Measurements from ENCODE around the gene IQCM.

The IQCM gene

GRCh38 chr4:149768477-149768876, 47.2 kb downstream of the IQCM start:
- no peak for DNase-seq

GRCh38 chr4:149766135-149766534, 49.5 kb downstream of the IQCM start:
- no peak for DNase-seq

DNA sequence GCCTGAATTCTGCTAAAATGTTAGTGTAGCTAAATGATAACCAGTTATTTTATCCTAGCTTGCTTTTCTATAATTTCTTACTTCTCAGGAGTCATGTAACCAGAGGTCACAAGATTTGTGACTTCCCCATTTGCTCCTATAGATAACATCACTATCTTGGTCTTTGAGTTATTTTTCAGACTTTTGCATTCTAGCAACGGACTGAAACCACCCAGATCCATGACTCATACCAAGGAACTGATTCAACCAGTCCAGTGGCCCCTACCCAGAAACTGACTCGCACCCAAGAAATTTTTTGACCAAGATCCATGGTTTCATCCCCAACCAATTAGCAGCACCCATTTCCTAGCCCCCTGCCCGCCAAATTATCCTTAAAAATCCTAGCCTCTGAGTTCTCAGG, 50.0 kb downstream of the IQCM start:
- DNase-seq = no peak

DNA sequence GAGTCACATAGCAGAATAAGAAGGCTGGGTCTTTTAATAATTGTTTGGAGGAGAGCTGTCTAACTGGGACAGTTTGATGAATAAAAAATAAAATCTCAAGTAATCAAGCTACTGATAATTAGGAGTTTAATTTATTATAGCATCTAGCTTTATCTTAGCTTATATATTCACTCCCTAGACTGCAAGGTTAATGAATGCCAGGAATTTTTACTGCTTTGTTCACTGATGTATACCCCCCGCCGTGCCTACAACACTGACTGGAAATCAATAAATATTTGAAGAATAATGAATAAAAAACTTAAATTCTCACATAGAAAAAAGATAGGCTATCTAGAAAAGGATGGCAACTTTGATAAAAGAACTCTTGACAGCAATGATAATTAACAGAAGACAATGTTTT, 59.7 kb downstream of the IQCM start:
- no peak for DNase-seq

- DNase-seq = no peak
These were observed 61.1 kb downstream of the IQCM start for GRCh38 chr4:149754526-149754925.

- no peak for DNase-seq
These were observed 62.9 kb downstream of the IQCM start for GRCh38 chr4:149752729-149753128.

DNA sequence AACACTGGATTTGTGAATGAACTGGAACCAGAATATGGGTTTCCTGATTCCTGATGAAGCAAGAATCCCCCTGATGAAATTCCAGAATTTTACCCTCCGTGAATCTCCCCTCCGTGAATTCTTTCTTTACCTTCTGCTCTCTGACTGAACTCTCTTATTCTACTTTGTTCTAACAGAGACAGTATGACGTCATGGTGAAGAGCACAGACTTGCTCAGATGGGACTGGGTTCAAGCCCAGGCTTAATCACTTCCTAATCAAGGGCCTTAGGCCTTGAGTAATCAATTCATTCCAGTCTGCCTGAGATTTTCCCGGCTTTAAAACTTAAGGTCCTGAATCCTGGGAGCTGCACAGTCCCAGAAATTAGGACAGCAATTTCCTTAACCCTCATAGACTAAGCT, 64.5 kb downstream of the IQCM start:
- no peak for DNase-seq

- no peak for DNase-seq
These were observed 65.9 kb downstream of the IQCM start for GRCh38 chr4:149749784-149750183.

DNA sequence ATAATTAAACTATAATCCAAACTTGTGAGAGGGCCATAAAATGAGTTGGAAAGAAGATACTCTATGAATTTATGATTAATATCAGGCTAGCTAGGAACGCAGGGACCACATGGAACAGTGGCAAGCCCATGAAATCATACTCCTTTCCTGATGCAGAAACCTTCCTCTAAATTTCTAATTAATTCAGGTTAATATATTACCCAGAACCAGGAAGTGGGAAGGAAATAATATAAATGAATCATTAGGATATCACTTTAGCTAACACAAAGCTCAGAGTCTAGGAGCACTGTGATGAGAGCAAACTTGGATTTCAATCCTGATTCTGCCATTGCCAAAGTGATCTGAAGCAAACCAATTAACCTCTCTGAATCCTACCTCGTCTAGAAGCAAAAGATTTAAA, 68.0 kb downstream of the IQCM start:
- DNase-seq = no peak

- DNase-seq = no peak
These were observed 69.4 kb downstream of the IQCM start for GRCh38 chr4:149746276-149746675.

DNA sequence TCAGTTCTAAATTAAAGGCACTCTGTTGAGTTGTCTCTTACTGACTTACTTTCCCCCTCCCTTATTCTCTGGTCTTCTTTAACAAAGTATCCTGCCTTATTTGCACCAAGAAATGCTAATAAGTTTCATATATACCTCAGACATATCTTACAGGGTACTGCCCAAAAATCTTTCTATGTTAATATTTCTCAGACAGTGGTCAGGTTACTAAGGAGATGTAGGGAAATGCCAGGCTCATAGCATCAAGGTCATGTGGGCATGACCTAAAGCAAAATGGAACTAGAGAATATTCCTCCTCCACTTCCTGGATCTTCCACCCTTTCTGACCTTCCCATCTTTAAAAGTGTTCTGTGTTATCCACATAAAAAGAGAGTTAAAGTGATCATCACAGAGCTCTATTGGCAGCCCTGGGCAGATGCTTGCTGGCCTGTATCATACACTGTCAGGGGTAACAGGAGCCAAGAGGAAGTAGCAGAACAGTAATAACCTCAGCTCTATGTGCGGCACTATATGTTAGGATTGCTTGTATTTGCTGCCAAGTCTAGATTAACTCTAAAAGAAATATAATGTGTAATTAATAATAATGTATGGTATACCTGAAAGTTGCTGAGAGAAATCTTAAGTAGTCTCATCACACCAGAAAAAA, 74.3 kb downstream of the IQCM start:
- no peak for DNase-seq

DNA sequence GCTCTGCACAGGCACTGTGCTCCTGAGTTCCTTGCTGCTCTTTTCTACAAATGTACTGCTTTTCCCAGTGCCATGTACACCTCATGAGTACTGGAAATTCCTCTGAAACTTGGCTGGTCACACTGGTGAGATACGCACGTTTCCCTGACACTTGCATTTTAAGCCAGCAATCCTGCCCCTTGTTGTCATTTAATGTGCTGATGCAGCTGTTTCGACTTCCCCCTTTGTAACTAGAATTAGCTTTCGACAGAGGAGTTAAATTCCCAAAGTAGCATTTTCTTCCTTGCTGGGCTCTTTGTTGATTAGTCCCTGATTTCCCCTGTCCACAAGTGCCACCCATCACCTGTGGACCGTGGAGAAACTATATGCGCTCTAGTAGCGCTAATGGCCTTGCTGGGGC, 77.5 kb downstream of the IQCM start:
- DNase-seq = no peak

DNA sequence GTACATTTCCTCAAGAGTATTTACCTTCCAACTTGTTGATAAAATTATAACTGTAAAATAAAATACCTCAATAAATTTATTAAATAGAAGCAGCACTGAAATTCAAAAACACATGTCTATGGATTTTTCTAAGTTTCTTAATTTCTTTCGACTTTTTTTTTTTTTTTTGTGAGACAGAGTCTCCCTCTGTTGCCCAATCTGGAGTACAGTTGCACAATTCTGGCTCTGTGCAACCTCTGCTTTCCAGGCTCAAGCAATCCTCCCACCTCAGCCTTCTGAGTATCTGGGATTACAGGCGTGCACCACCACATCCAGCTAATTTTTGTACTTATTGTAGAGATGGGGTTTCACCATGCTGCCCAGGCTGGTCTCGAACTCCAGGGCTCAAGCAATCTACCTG, 79.8 kb downstream of the IQCM start:
- no peak for DNase-seq

DNA sequence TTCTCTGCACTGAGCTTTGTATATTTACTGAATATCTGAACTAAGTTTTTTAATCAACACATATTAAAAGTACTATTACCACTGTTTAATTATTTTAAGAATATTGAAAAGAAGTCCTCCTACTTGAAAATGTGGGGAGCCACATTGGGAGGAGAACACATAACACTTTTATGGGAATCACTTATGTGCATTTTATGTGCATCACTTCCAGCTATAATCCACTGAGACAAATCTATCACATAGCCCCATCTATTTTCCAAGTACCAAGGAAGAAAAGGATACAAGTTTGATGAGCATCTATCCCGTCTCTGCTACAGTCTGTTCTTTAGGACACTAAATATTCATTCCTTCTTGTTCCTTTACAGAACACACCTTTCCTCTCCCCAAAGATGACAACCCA, 87.2 kb downstream of the IQCM start:
- no peak for DNase-seq

DNA sequence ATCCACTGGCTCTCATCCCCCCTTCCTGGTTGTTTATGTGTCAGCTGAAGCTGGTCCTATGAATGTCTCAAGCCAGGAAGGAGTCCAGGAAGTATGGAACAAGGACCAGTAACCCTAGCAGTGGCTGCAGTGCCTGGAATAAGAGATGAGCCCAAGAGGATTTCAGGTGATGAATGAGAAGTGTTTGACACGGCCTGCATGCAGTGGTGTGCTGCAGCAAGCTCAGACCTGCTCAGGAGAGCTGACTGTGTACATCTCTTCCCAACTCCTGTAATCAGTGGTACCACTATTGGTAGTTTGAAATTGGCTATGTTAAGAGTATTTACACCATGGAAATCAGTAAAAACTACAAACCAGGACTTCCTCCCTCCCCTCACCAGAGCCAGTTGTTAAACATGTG, 88.0 kb downstream of the IQCM start:
- DNase-seq = no peak

GRCh38 chr4:149723065-149723464, 92.6 kb downstream of the IQCM start:
- no peak for DNase-seq

DNA sequence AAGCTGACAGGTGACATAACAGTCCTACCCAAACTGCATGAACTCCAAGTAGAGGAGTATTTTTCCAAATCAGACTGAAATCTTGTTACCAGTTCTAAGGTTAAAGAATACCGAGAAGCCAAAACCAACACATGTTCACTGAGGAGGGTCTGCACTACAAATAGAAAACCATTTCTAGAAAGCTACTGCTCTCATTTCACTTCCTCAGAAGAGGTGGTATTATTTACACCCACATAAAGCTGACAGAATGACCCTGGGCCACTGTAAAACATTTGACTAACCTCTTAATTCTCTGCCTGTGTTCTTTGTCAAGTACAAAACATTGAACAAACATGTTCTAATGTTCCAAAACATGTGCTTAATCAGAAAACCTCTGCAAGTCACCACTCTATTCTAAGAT, 95.8 kb downstream of the IQCM start:
- DNase-seq = no peak

DNA sequence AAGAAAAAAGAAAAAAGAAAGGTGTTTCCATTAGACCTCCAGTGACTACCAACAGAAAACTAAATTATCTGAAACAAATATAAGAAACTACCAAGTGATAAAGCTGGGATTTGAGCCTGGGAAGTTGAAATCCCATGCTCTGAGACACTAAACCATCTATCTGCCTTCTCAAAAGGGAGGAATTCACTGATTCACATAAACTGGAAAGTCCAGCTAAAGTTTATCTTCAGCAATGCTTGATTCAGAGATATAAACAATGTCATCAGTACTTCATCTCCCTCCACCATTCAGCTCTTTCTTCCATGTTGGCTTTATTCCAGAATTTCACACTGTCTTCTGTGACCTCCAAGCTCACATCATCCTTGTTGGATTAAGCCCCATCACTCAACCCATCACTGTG, 96.3 kb downstream of the IQCM start:
- DNase-seq = no peak

GRCh38 chr4:149718500-149718899, 97.1 kb downstream of the IQCM start:
- DNase-seq = no peak

- no peak for DNase-seq
These were observed 98.9 kb downstream of the IQCM start for GRCh38 chr4:149716728-149717127.

GRCh38 chr4:149715822-149716585, 99.6 kb downstream of the IQCM start:
- no peak for DNase-seq

DNA sequence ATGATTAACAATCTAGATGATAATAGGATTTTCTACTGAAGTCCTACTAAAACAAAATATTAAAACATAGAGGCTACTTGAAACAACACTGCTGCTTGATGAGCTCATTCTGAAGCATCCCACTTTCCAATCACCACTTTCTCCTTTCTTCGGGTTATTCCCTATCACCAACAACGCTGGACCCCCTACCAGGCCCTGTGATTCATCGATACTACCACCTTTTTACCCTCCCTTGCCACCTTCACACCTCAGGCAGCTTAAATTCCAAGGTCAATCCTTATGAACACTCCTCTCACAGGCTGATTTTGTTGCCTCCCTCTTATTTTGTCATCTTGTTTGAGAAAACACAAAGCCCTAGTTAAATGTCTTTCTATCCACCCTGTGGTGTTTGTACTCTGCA, 102.6 kb downstream of the IQCM start:
- no peak for DNase-seq

GRCh38 chr4:149711593-149712365, 103.9 kb downstream of the IQCM start:
- DNase-seq = no peak

DNA sequence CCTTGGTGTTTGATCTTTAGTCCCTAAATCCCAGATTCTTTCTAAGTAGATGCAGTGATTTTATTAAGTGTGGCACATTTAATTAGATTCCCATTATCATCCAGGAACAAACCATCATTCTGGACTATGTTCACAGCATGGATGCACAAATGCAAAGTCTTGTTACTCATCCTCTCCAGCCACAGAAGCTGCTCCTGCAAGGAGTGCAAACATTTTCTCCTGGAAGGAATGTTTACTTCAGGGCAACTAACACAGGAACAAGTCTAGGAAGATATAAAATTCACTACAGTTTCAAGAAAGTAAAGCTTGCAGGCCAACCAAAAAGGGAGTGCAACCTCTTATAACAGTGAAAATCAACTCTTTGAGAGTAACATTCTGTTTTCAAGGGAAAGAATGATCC, 106.0 kb downstream of the IQCM start:
- DNase-seq = no peak

All from activated T-cell treated with anti-CD3 and anti-CD28 coated beads for 4 hours (primary cell).